K562 (cell line): Measurements from ENCODE around the gene TUBGCP6. TPM values are rescaled to one million over a fixed set of nuclear protein-coding genes. Genes with fewer than 3 reads are reported as not detected.
A peak's percentile ranks its signal among the peaks of the same experiment; 100 is the strongest.

ENCODE experiments used
- ATAC-seq: fragments of 200-7000 bp; cut with Tn5 transposase; 3 replicates; pipeline ENCODE4 v1.9.1; 2020; ENCODE audit warnings: moderate library complexity
- BruUV-seq: library from RNA; stranded (reverse); fragments of 400-500 nt; replicated peaks from 2 replicates; lab custom pipeline; 2021; lab: Mats Ljungman, UMichigan
- CTCF ChIA-PET: fragments of 300-600 bp; formaldehyde crosslinking; extraction: SDS; loops from one replicate; lab custom pipeline; 2021; ENCODE audit warnings: low intra/inter-chr PET ratio; lab: Yijun Ruan, JAX
- POLR2A ChIA-PET: fragments of 300-600, 350-650 bp; sonication (Branson Sonifier 250); formaldehyde crosslinking; extraction: SDS; loops from one replicate; lab custom pipeline; 2021; ENCODE audit warnings: antibody characterized with exemption, inconsistent platforms; lab: Yijun Ruan, JAX
- DNase-seq, 4 experiments: peaks; one replicate each; pipeline versions ENCODE4 v3.0.0 to v3.0.0-alpha.2; 2011 to 2018; ENCODE audit warnings: low spot score in 3 of 4, mixed read lengths in 3 of 4; ENCODE audit errors: extremely low read depth in 1 of 4
- FAIRE-seq: peaks from 2 replicates; lab custom pipeline; 2011; peaks lifted over from hg19 to GRCh38; lab: Jason Lieb, UNC
- H2AFZ ChIP-seq: 2 replicates; pipeline ENCODE4 v1.6.0; 2011; ENCODE audit warnings: low read depth, low read length, control low read depth, inconsistent platforms
- H3K27ac ChIP-seq: fragments of 200-600 bp; 3 replicates; pipeline ENCODE4 v1.8.0; 2011; ENCODE audit warnings: low read depth, mild to moderate bottlenecking, control low read depth, inconsistent platforms, low read length, moderate library complexity, mixed read lengths; ENCODE audit errors: extremely low read depth
- H3K27me3 ChIP-seq, 2 experiments: fragments of 300-600 bp in 1 of 2; 2 replicates in 1 of 2; 3 replicates in 1 of 2; pipeline versions ENCODE4 v1.6.0 to v1.8.0; 2011; ENCODE audit warnings: inconsistent platforms in 2 of 2, low read length in 2 of 2, mild to moderate bottlenecking in 1 of 2, mixed read lengths in 1 of 2, moderate library complexity in 1 of 2; ENCODE audit not compliant: control insufficient read depth in 2 of 2, insufficient read depth in 2 of 2
- H3K36me3 ChIP-seq: fragments of 300-600 bp; 3 replicates; pipeline ENCODE4 v1.8.0; 2011; ENCODE audit warnings: mild to moderate bottlenecking, low read length, inconsistent platforms; ENCODE audit not compliant: control insufficient read depth, insufficient read depth
- H3K4me1 ChIP-seq, 2 experiments: fragments of 200-600 bp in 1 of 2; replicated peaks in 1 of 2; 2 replicates in 1 of 2; 3 replicates in 1 of 2; pipeline versions ENCODE4 v1.5.1 to v1.8.0; 2011; ENCODE audit warnings: inconsistent platforms in 2 of 2, low read length in 2 of 2, mild to moderate bottlenecking in 1 of 2, mixed read lengths in 1 of 2, moderate library complexity in 1 of 2; ENCODE audit not compliant: control insufficient read depth in 2 of 2, insufficient read depth in 2 of 2
- H3K4me2 ChIP-seq: 2 replicates; pipeline ENCODE4 v1.6.1; 2011; ENCODE audit warnings: low read length, control low read depth, inconsistent platforms, mixed read lengths; ENCODE audit not compliant: insufficient read depth
- H3K4me3 ChIP-seq: fragments of 200-600 bp; sonication (generic), shearing (Covaris generic); 2 replicates; pipeline ENCODE4 v1.5.1; 2016; ENCODE audit warnings: control low read depth, inconsistent platforms
- H3K79me2 ChIP-seq: fragments of 200-600 bp; 3 replicates; pipeline ENCODE4 v1.8.0; 2011; ENCODE audit warnings: low read length, inconsistent platforms; ENCODE audit not compliant: control insufficient read depth, insufficient read depth
- H3K9ac ChIP-seq, 2 experiments: 2 replicates each; pipeline versions ENCODE4 v1.6.0 to v1.6.1; 2011; ENCODE audit warnings: low read depth in 2 of 2, low read length in 2 of 2, control low read depth in 1 of 2, inconsistent platforms in 1 of 2, mild to moderate bottlenecking in 1 of 2, mixed read lengths in 1 of 2; ENCODE audit not compliant: insufficient read depth in 1 of 2
- H3K9me1 ChIP-seq: one replicate; pipeline ENCODE4 v1.6.0; 2011; ENCODE audit warnings: inconsistent platforms, mild to moderate bottlenecking, low read length, moderate library complexity; ENCODE audit not compliant: control insufficient read depth, insufficient read depth
- H3K9me3 ChIP-seq: replicated peaks from 2 replicates; pipeline ENCODE4 v1.5.1; 2011; ENCODE audit warnings: low read depth, low read length, inconsistent platforms; ENCODE audit not compliant: control insufficient read depth, insufficient read depth
- H4K20me1 ChIP-seq: replicated peaks from 2 replicates; pipeline ENCODE4 v1.6.1; 2011; ENCODE audit warnings: low read length, inconsistent platforms, mixed read lengths; ENCODE audit not compliant: control insufficient read depth, insufficient read depth
- AFF4 ChIP-seq: sonication (generic); formaldehyde crosslinking; IDR thresholded peaks from 2 replicates; pipeline ENCODE4 v1.8.0; 2023; ENCODE audit warnings: mild to moderate bottlenecking, missing genetic modification reagents
- ATF7 ChIP-seq: fragments of 450-650 bp; IDR thresholded peaks from 2 replicates; pipeline ENCODE4 v1.7.1; 2014; ENCODE audit warnings: mild to moderate bottlenecking, moderate library complexity
- JUN ChIP-seq, 2 experiments: sonication (generic) in 1 of 2; formaldehyde crosslinking in 1 of 2; IDR thresholded peaks; 2 replicates each; pipeline versions ENCODE4 v1.6.1 to v1.8.0; 2012 to 2022; ENCODE audit warnings: borderline replicate concordance in 2 of 2, mild to moderate bottlenecking in 2 of 2, improper control_type of control experiment in 1 of 2, low read depth in 1 of 2, low read length in 1 of 2, missing genetic modification reagents in 1 of 2
- LARP7 ChIP-seq: fragments of 450-650 bp; IDR thresholded peaks from 2 replicates; pipeline ENCODE4 v1.6.1; 2016
- MAFG ChIP-seq: fragments of 450-650 bp; conservative IDR thresholded peaks from 2 replicates; pipeline ENCODE4 v1.6.1; 2016; ENCODE audit warnings: missing genetic modification characterization, missing compliant biosample characterization
- MEF2D ChIP-seq: conservative IDR thresholded peaks from 2 replicates; pipeline ENCODE4 v1.6.1; 2016; ENCODE audit warnings: low read depth, missing genetic modification characterization, missing compliant biosample characterization
- NFE2 ChIP-seq: IDR thresholded peaks from 2 replicates; pipeline ENCODE4 v1.6.1; 2014; ENCODE audit warnings: antibody characterized with exemption, low read depth
- SUPT5H ChIP-seq: fragments of 450-650 bp; IDR thresholded peaks from 2 replicates; pipeline ENCODE4 v1.6.1; 2016
- THRA ChIP-seq: fragments of 450-650 bp; IDR thresholded peaks from 2 replicates; pipeline ENCODE4 v1.6.1; 2017; ENCODE audit warnings: mild to moderate bottlenecking, moderate library complexity
- ZNF12 ChIP-seq: sonication (generic); formaldehyde crosslinking; IDR thresholded peaks from 2 replicates; pipeline ENCODE4 v1.4.0; 2020; ENCODE audit warnings: mild to moderate bottlenecking, missing genetic modification reagents
- ZNF316 ChIP-seq: fragments of 450-650 bp; IDR thresholded peaks from 2 replicates; pipeline ENCODE4 v1.6.1; 2016
- ZNF518B ChIP-seq: fragments of 250-450 bp; sonication (Bioruptor Pico); IDR thresholded peaks from 2 replicates; pipeline ENCODE4 v1.5.0; 2021; ENCODE audit warnings: mild to moderate bottlenecking, moderate library complexity
- ZNF830 ChIP-seq: fragments of 250-450 bp; sonication (Bioruptor Pico); IDR thresholded peaks from 2 replicates; pipeline ENCODE4 v1.5.0; 2021; ENCODE audit warnings: mild to moderate bottlenecking
- ZSCAN32 ChIP-seq: fragments of 450-650 bp; formaldehyde crosslinking; IDR thresholded peaks from 2 replicates; pipeline ENCODE4 v1.4.0; 2020; ENCODE audit warnings: mild to moderate bottlenecking, moderate library complexity
- WGBS: fragments of 100-300 bp; shearing (Covaris generic); methylation state at CpG from one replicate; pipeline ENCODE4 v1.1.6; 2016; ENCODE audit warnings: low coverage, mixed read lengths; ENCODE audit not compliant: insufficient coverage; ENCODE audit errors: missing lambda C conversion rate; 5-methylcytosine and 5-hydroxymethylcytosine counted together
- in situ Hi-C: fragments of 300-500 bp; cut with MboI; formaldehyde crosslinking; loops from 4 replicates; pipeline ENCODE4 v1.15.0; 2018; ENCODE audit warnings: inconsistent platforms, mixed read lengths
- intact Hi-C: fragments of 100-400 bp; cut with micrococcal nuclease; formaldehyde crosslinking; loops from 2 replicates; pipeline ENCODE4 v1.14.2; 2022
- polyA plus RNA-seq, 8 experiments: library from polyadenylated mRNA; depleted of rRNA in 4 of 8; stranded (reverse) in 5 of 8; unstranded in 3 of 8; fragments of >200 nt; fragmentation: Nextera tagmentation in 2 of 8; fragmentation: Illumina TruSeq in 1 of 8; extraction: Ambion mirVana in 2 of 8; extraction: Trizol in 1 of 8; gene quantifications; 2 replicates each; pipeline versions ENCODE4 v1.2.1 to v1.2.3, GENCODE V29; 2011 to 2014; ENCODE audit warnings: inconsistent platforms in 1 of 8, missing spikeins in 1 of 8
- total RNA-seq, 7 experiments: library from RNA; depleted of rRNA in 6 of 7; stranded (reverse); fragments of >200 nt in 6 of 7; fragmentation: Illumina TruSeq in 2 of 7; extraction: Trizol in 2 of 7; gene quantifications; 2 replicates each; pipeline versions ENCODE4 v1.2.1 to v1.2.3, GENCODE V29; 2011 to 2021; ENCODE audit warnings: low replicate concordance in 1 of 7

Gene TUBGCP6
- total and polyA plus RNA-seq, 9 of the 15 experiments (the other 6 are each of a cell fraction or from before 2014, with no cell fraction given) = 0.76 to 33.0 (median 10.1) TPM

GRCh38 chr22:50204571-50204970 lies 40.3 kb downstream of the TUBGCP6 start:
- no peak overlapping the region for H3K4me3 ChIP-seq
- DNase-seq (no peak), ATAC-seq (no peak), FAIRE-seq (no peak)
- BruUV-seq = no TSS peak
- no peak overlapping the region for H3K4me2 ChIP-seq
- no peaks in the 10 kb centered on the region for H3K9me1 ChIP-seq
- H3K27ac ChIP-seq = no peak overlapping the region
- CTCF ChIA-PET = no interaction called here
- intact Hi-C loops (no loop called here), in situ Hi-C loops (no loop called here)
- H3K9ac ChIP-seq = no peak overlapping the region
- peaks cover 20% of the 10 kb centered on the region for H3K79me2 ChIP-seq
- no peaks in the 10 kb centered on the region for H3K27me3 ChIP-seq
- peaks cover 5 to 52% of the 10 kb centered on the region in 2 experiments; a peak in 3 of 5 replicates for H3K4me1 ChIP-seq
- POLR2A ChIA-PET = no interaction called here
- peaks cover 3% of the 10 kb centered on the region; the same call in 1 of the 2 replicates for H3K9me3 ChIP-seq
- H4K20me1 ChIP-seq = no peaks in the 10 kb centered on the region
- H3K36me3 ChIP-seq = peaks cover 35% of the 10 kb centered on the region; the same call in 1 of the 3 replicates
- WGBS = 88% methylated on average over 5 of the region's 7 CpGs
- no peak overlapping the region for H2AFZ ChIP-seq
- TF ChIP-seq NFE2 (peak; percentile 62), ZSCAN32 (no peak), AFF4 (CRISPR knock-in tag) (no peak), ZNF518B (CRISPR knock-in tag) (no peak), ATF7 (no peak), MEF2D (tag) (no peak), ZNF830 (no peak), JUN (IDR thresholded peaks at IDR 0.05; ENCODE audit: borderline replicate concordance, low read depth, low read length) (no peak), JUN (CRISPR knock-in tag; IDR thresholded peaks at IDR 0.05; ENCODE audit: borderline replicate concordance) (no peak), MAFG (peak; percentile 34; the same call in 1 of the 2 replicates), ZNF12 (CRISPR knock-in tag) (no peak), SUPT5H (no peak), LARP7 (no peak), ZNF316 (peak; percentile 25; the same call in 1 of the 2 replicates), THRA (no peak)
